ENCODE measurements around the gene UIMC1.

The UIMC1 gene

DNA sequence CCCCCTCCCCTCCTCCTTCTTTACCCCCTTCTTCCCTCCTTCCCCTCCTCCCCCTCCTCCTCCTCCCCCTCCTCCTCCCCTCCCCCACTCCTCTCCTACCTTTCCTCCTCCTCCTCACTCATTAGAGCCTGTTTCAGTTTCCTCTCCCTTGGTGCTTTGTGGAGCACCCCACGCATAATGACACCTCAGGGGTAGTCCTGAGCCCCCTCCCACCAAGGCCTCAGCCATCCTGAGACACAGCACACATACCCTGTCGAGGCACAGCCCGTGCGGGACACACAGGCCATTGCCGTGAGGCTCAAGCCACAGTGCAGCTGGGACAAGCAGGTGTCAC lies 142.8 kb downstream of the UIMC1 start:
- TF ChIP-seq, protein P1, sequence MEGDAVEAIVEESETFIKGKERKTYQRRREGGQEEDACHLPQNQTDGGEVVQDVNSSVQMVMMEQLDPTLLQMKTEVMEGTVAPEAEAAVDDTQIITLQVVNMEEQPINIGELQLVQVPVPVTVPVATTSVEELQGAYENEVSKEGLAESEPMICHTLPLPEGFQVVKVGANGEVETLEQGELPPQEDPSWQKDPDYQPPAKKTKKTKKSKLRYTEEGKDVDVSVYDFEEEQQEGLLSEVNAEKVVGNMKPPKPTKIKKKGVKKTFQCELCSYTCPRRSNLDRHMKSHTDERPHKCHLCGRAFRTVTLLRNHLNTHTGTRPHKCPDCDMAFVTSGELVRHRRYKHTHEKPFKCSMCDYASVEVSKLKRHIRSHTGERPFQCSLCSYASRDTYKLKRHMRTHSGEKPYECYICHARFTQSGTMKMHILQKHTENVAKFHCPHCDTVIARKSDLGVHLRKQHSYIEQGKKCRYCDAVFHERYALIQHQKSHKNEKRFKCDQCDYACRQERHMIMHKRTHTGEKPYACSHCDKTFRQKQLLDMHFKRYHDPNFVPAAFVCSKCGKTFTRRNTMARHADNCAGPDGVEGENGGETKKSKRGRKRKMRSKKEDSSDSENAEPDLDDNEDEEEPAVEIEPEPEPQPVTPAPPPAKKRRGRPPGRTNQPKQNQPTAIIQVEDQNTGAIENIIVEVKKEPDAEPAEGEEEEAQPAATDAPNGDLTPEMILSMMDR (IDR thresholded peaks at IDR 0.05; ENCODE audit: control extremely low read depth, extremely low read depth, low read depth, missing control alignments): no peak
- CTCF ChIA-PET: no interaction called here
- DNase-seq (ENCODE audit: extremely low spot score): no peak
- POLR2A ChIA-PET: no interaction called here

DNA sequence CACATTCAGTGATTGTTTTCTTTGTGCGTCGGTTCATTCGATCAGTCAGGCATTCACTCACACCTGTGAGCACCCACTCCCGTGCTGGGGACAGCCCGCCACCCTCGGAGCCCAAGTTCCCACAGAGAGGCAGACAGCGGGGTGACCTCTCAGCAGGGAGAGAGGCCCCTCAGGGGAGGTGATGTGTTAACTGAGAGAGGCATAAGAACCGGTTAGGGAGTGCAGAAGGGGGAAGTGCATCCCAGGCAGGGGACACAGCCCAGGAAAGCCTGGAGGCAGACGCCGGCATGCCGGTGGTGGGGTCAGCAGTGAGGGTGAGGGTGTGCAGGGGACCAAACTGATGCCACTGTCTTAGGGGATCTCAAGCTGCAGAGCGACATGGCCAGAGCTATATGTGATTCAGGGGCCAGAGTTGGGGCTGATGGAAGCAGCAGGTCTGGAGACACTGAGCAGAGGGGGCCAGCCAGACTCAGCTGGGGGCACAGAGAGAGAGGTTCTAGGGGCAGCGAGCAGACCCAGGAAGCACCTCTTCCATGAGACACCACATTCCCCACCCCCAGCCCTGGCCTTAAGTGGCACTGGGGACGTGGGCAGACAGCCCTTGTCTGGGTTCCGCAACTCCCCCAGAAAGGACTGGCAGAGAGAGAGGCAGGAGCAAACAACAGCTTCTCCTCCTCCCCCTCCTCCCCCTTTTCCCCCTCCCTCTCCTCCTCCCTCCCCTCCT lies 143.4 kb downstream of the UIMC1 start:
- ChIA-PET CTCF (no interaction called here), POLR2A (no interaction called here)
- DNase-seq (ENCODE audit: extremely low spot score): no peak
- TF ChIP-seq, protein P1 (IDR thresholded peaks at IDR 0.05; ENCODE audit: control extremely low read depth, extremely low read depth, low read depth, missing control alignments): no peak

DNA sequence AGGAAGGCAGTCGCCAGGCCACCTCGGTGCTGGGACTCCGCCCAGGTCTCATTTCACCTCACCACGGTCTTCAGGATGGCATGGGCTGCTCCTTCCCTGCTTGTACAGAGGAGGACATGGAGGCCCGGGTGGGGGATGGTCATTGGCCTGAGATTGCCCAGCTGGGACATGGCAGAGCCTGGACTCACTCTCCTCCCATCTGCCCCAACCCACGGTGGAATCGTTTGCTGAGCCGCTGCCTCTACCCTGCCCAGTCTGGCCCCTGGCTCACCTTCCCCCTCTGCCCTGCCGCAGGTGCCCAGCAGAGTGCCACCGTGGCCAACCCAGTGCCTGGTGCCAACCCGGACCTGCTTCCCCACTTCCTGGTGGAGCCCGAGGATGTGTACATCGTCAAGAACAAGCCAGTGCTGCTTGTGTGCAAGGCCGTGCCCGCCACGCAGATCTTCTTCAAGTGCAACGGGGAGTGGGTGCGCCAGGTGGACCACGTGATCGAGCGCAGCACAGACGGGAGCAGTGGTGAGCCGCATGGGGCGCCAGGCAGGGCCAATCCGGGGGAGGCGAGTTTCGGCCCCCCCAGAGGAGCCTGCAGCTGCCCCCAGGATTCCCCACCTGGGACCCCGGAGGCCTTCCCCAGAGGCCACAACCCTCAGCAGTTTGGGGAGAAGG lies 144.1 kb downstream of the UIMC1 start:
- POLR2A ChIA-PET: no interaction called here
- CTCF ChIA-PET: no interaction called here
- TF ChIP-seq, protein P1 (IDR thresholded peaks at IDR 0.05; ENCODE audit: control extremely low read depth, extremely low read depth, low read depth, missing control alignments): no peak
- DNase-seq (ENCODE audit: extremely low spot score): no peak

DNA sequence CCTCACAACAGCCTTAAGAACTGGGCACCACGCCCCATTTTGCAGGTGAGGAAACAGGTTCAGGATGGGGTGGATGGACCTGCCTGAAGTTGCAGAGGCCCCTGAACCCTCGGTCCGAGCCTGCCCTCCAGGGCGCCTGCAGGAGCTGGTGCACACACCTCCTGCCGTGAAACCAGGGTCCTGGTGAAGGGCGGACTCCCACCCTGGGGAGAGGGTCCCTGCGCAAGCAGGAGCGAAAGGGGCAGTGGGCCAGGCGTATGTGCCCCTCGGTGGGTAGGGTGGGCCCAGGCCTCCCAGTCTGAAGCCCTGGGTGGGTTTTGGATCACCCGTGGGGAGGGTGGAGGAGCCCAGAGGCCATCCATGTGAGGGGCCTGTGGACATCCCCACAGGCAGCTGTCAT lies 145.3 kb downstream of the UIMC1 start:
- TF ChIP-seq, protein P1 (IDR thresholded peaks at IDR 0.05; ENCODE audit: control extremely low read depth, extremely low read depth, low read depth, missing control alignments): no peak
- ChIA-PET POLR2A (no interaction called here), CTCF (no interaction called here)
- no peak for DNase-seq (ENCODE audit: extremely low spot score)

DNA sequence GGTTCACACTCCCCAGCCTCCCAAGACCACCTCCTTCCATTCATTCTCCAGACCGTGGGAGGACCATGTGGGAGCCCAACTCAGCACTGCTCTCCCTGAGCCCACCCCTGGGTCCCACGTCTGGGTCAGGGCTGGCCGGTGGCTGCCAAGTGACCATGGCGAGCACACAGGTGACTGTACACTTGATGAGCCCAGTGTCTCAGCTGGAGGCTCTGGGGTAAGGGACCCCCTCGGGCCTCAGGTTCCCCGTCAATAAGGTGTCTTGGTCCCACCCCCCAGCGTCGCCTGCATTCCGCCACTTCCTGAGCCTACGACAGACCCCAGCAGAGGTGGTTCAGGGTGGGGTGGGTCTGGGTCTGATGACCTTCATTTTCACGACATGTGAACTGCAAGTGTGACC lies 146.2 kb downstream of the UIMC1 start:
- TF ChIP-seq, protein P1 (IDR thresholded peaks at IDR 0.05; ENCODE audit: control extremely low read depth, extremely low read depth, low read depth, missing control alignments): no peak
- ChIA-PET CTCF (interaction anchor here (1.1 kb wide), 1 partner anchor 26 kb away, joined by 3 read pairs; no protein-coding TSS in a partner anchor), POLR2A (no interaction called here)
- no peak for DNase-seq (ENCODE audit: extremely low spot score)

DNA sequence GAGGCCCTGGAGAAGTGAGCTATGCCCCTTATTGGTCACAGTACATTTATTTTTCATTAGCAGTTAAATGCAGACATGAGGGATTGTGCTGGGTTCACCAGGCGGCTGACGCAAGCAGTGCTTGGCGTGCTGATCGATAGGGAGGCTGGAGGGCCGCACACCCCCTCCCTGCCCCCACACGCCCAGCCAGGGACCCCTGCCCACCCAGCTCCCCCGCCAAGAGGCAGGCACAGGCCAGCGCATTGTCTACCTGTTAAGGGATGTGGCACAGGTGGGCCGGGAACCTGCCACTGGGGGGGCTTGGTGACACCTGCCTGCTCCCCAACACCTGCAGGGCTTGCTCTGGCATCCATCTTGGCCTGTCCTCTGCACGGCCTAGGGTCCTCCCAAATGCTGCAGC lies 146.7 kb downstream of the UIMC1 start:
- ChIA-PET CTCF (interaction anchor here (1.1 kb wide), 1 partner anchor 26 kb away, joined by 3 read pairs; no protein-coding TSS in a partner anchor), POLR2A (no interaction called here)
- no peak for DNase-seq (ENCODE audit: extremely low spot score)
- TF ChIP-seq, protein P1 (IDR thresholded peaks at IDR 0.05; ENCODE audit: control extremely low read depth, extremely low read depth, low read depth, missing control alignments): no peak
